H7 (cell line): ENCODE measurements around the gene CTDSP2. TPM values are rescaled to one million over a fixed set of nuclear protein-coding genes. Genes with fewer than 3 reads are reported as not detected.
A peak's percentile ranks its signal among the peaks of the same experiment; 100 is the strongest.
"Not testable (repeated sequence)": the region's sequence is repeated elsewhere in the genome, so short reads cannot be mapped to it uniquely, and the experiment has no call there.

Source experiments
- DNase-seq: peaks from one replicate; pipeline ENCODE4 v3.0.0; 2012
- H3K27me3 ChIP-seq: 2 replicates; pipeline ENCODE4 v1.6.0; 2011; ENCODE audit warnings: mild to moderate bottlenecking, low read length; ENCODE audit not compliant: control insufficient read depth, insufficient read depth
- H3K36me3 ChIP-seq: replicated peaks from 2 replicates; pipeline ENCODE4 v1.5.1; 2011; ENCODE audit warnings: low read length; ENCODE audit not compliant: control insufficient read depth, insufficient read depth
- H3K4me3 ChIP-seq: 2 replicates; pipeline ENCODE4 v1.5.1; 2011; ENCODE audit warnings: low read depth, mild to moderate bottlenecking, control low read depth, low read length, moderate library complexity; ENCODE audit not compliant: insufficient read depth
- total RNA-seq: library from RNA; depleted of rRNA; stranded (reverse); fragments of >200 nt; shearing (Covaris generic); gene quantifications from 2 replicates; pipeline ENCODE4 v1.2.3, GENCODE V29; 2014

Gene CTDSP2
- total RNA-seq, 1 experiment from 2014 or later, result 59.3 TPM

- Histone ChIP-seq H3K4me3 (no peak overlapping the region), H3K36me3 (no peaks in the 10 kb centered on the region), H3K27me3 (peaks cover 18% of the 10 kb centered on the region)
- no peak for DNase-seq
These were observed 22.9 kb upstream of the CTDSP2 start for GRCh38 chr12:57869298-57869926.

DNA sequence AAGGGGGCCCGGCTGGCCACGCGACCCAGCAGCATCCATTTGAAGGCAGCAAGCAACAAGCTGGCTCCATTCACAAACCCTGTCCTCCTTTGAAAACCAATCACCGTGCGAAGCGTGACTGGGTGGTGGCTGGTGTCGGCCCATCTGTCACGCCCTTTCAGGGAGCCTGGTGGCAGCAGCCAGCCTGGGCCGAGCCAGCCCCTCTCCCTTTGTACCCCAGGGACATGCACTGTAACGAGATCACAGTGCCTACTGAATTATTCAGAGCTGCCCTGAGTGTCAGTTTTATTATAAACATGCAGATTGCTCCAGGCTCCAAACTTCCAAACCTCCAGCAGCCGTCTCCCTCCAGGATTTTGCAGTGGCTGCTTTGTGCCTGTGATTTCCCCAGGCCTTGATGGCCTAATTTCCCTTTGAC is 22.3 kb upstream of the CTDSP2 start:
- Histone ChIP-seq H3K36me3 (no peaks in the 10 kb centered on the region), H3K27me3 (peaks cover 23% of the 10 kb centered on the region), H3K4me3 (no peak overlapping the region)
- peak; percentile 73 for DNase-seq

GRCh38 chr12:57868221-57868620 is 21.7 kb upstream of the CTDSP2 start:
- no peaks in the 10 kb centered on the region for H3K36me3 ChIP-seq
- H3K27me3 ChIP-seq, result peaks cover 25% of the 10 kb centered on the region
- DNase-seq, result no peak
- no peak overlapping the region for H3K4me3 ChIP-seq

DNA sequence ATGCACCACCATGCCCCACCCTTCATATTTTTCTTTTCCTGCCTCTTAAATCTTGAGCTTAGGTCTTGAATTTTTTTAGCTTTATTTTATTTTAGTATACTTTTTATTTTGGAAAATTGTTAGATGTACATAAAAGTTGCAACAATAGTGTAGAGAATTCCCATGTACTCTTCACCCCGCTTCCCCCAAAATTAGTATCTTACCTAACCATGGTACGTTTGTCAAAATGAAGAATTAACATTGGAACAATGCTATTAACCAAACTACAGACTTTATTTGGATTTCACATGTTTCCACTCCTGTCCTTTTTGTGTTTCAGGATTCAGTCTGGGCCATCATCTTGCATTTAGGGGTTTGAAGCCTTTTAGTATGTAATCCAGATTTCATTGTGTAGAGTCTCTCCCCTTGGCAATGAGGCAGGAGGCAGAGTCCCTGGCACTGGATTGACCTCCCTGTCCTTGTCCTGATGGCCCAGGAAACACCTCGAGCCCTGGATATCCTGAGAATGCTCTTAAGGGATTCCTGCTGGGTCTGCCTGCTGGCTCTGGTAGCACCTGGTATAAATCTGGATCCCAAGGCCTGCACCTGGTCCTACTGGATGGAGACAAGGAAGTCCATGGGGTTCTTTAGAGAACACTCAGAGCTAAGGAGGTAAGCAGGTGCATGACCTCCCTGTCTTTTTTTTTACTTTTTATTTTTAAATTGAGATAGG is 19.9 kb upstream of the CTDSP2 start:
- H3K27me3 ChIP-seq, result peaks cover 27% of the 10 kb centered on the region
- H3K36me3 ChIP-seq, result no peaks in the 10 kb centered on the region
- no peak for DNase-seq
- no peak overlapping the region for H3K4me3 ChIP-seq

GRCh38 chr12:57865084-57865751 is 18.7 kb upstream of the CTDSP2 start:
- peaks cover 27% of the 10 kb centered on the region for H3K27me3 ChIP-seq
- no peaks in the 10 kb centered on the region for H3K36me3 ChIP-seq
- DNase-seq, result peak; percentile 93
- peak overlapping the region; percentile 38 for H3K4me3 ChIP-seq

DNA sequence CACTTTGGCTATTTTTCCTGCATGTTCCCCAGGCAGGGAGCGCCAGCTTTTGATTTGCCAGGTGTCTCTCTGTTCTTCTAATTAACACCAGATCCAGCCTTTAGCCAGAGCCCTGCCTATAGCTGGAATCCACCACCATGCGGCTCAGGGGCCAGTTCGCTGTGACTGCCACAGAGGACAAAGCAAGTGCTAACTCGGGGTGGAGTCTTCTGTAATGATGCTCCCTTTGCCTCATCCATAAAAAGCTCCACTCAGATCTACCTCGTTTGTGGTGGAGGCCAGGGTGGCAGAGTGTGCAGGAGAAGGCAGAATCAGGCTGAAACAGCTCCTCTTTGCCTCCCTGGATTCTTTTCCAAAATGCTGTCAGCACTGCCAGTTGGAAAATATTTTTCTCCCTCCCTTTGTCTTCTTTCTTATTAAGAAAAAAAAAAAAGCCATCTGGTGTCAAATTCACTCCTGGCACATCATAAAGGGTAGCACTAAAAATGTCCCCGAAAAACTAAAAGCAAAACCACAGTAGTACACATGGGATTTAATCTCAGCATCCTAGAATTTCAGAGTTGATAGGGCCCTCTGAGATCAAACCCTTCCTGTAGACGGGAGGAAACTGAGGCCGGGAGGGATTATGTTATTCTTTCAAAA is 18.0 kb upstream of the CTDSP2 start:
- DNase-seq, result peak; percentile 67

GRCh38 chr12:57863676-57864075 is 17.1 kb upstream of the CTDSP2 start:
- H3K4me3 ChIP-seq, result no peak overlapping the region
- H3K36me3 ChIP-seq, result no peaks in the 10 kb centered on the region
- peaks cover 27% of the 10 kb centered on the region for H3K27me3 ChIP-seq
- DNase-seq, result no peak

More for the DNA sequence above, 18.0 kb upstream of the CTDSP2 start:
- H3K4me3 ChIP-seq, result peak overlapping the region; percentile 38; the same call in 1 of the 2 replicates
- peaks cover 27% of the 10 kb centered on the region for H3K27me3 ChIP-seq
- H3K36me3 ChIP-seq, result no peaks in the 10 kb centered on the region

GRCh38 chr12:57861967-57862366 is 15.4 kb upstream of the CTDSP2 start:
- Histone ChIP-seq H3K36me3 (no peaks in the 10 kb centered on the region), H3K27me3 (peaks cover 27% of the 10 kb centered on the region), H3K4me3 (no peak overlapping the region)
- no peak for DNase-seq

DNA sequence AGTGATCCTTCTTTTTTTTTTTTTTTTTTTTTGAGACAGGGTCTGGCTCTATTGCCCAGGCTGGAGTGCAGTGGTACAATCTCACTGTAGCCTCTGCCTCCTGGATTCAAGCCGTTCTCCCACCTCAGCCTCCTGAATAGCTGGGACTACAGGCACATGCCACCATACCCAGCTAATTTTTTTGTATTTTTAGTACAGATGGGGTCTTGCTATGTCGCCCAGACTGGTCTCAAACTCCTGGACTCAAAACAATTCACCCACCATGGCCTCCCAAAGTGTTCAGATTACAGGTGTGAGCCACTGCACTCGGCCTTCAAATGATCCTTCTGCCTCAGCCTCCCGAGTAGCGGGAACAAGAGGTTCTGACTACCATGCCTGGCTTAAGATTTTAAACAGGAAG is 14.4 kb upstream of the CTDSP2 start:
- DNase-seq, H3K4me3 ChIP-seq: not testable (repeated sequence)

DNA sequence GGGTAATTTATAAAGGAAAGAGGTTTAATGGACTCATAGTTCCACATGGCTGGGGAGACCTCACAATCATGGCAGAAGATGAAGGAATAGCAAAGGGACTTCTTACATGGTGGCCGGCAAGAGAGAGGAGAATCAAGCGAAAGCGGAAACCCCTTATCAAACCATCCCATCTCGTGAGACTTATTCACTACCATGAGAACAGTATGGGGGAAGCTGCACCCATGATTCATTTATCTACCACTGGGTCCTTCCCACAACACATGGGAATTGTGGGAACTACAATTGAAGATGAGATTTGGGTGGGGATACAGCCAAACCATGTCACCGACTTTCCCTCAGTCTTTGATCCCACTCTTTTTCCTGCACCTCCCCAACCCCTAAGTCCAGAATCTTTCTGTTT is 12.6 kb upstream of the CTDSP2 start:
- Histone ChIP-seq H3K36me3 (no peaks in the 10 kb centered on the region), H3K4me3 (no peak overlapping the region), H3K27me3 (peaks cover 7% of the 10 kb centered on the region)
- DNase-seq, result no peak

More for the DNA sequence above, 14.4 kb upstream of the CTDSP2 start:
- not testable (repeated sequence) for H3K36me3 ChIP-seq
- peaks cover 23% of the 10 kb centered on the region for H3K27me3 ChIP-seq

GRCh38 chr12:57858123-57858522 is 11.6 kb upstream of the CTDSP2 start:
- not testable (repeated sequence) for H3K36me3 ChIP-seq, H3K4me3 ChIP-seq, H3K27me3 ChIP-seq, DNase-seq

DNA sequence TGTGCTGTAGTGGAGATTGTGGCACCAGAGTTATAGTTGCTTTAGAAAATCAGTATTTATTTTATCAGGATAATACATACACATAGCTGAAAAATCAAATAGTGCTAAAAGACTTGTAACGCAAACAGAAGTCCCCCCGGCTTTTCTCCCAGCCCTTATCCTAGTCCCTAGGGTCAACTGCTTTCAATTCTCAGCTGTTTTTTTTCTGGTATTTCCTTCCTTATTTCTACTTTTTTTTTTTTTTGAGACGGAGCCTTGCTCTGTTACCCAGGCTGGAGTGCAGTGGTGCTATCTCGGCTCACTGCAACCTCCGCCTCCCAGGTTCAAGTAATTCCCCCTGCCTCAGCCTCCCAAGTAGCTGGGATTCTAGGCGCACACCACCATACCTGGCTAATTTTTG is 8.4 kb upstream of the CTDSP2 start:
- DNase-seq, result no peak
- no peaks in the 10 kb centered on the region for H3K36me3 ChIP-seq
- peaks cover 5% of the 10 kb centered on the region for H3K27me3 ChIP-seq
- H3K4me3 ChIP-seq, result no peak overlapping the region

GRCh38 chr12:57853864-57854556 is 7.5 kb upstream of the CTDSP2 start:
- H3K27me3 ChIP-seq, result peaks cover 5% of the 10 kb centered on the region
- DNase-seq, result no peak
- no peaks in the 10 kb centered on the region for H3K36me3 ChIP-seq
- no peak overlapping the region for H3K4me3 ChIP-seq
